DND-41 (cell line): ENCODE measurements around the gene MED10.

Source experiments
- ATAC-seq: fragments of 200-7000 bp; cut with Tn5 transposase; 3 replicates; pipeline ENCODE4 v1.9.1; 2021; ENCODE audit warnings: low read depth; ENCODE audit not compliant: insufficient read depth
- DNase-seq: peaks from one replicate; pipeline ENCODE4 v3.0.0-alpha.2; 2020
- H2AFZ ChIP-seq: 2 replicates; pipeline ENCODE4 v1.6.0; 2012; ENCODE audit warnings: low read depth, low read length
- H3K27ac ChIP-seq: 2 replicates; pipeline ENCODE4 v1.5.1; 2012; ENCODE audit warnings: low read length, inconsistent platforms
- H3K27me3 ChIP-seq: fragments of 200-600 bp; sonication (generic); 2 replicates; pipeline ENCODE4 v1.6.0; 2012; ENCODE audit warnings: low read length, mild to moderate bottlenecking, inconsistent platforms; ENCODE audit not compliant: insufficient read depth, poor library complexity
- H3K36me3 ChIP-seq: 2 replicates; pipeline ENCODE4 v1.5.1; 2012; ENCODE audit warnings: low read length, inconsistent platforms; ENCODE audit not compliant: insufficient read depth
- H3K4me1 ChIP-seq: 2 replicates; pipeline ENCODE4 v1.5.1; 2012; ENCODE audit warnings: mild to moderate bottlenecking, low read length; ENCODE audit not compliant: insufficient read depth
- H3K4me2 ChIP-seq: 2 replicates; pipeline ENCODE4 v1.6.0; 2012; ENCODE audit warnings: mild to moderate bottlenecking, moderate library complexity, low read length, inconsistent platforms; ENCODE audit not compliant: insufficient read depth
- H3K4me3 ChIP-seq, 2 experiments: fragments of 200-600 bp in 1 of 2; shearing (Covaris generic) in 1 of 2; 2 replicates each; pipeline ENCODE4 v1.5.1; 2012 to 2016; ENCODE audit warnings: inconsistent platforms in 2 of 2, low read length in 2 of 2, mild to moderate bottlenecking in 2 of 2, low read depth in 1 of 2, moderate library complexity in 1 of 2
- H3K79me2 ChIP-seq: 2 replicates; pipeline ENCODE4 v1.6.0; 2012; ENCODE audit warnings: low read length, inconsistent platforms; ENCODE audit not compliant: insufficient read depth
- H3K9ac ChIP-seq: 2 replicates; pipeline ENCODE4 v1.6.0; 2012; ENCODE audit warnings: low read depth, mild to moderate bottlenecking, inconsistent platforms, low read length, moderate library complexity
- H3K9me3 ChIP-seq: 2 replicates; pipeline ENCODE4 v1.5.1; 2012; ENCODE audit warnings: low read length, moderate library complexity, mild to moderate bottlenecking, inconsistent platforms; ENCODE audit not compliant: insufficient read depth, severe bottlenecking
- H4K20me1 ChIP-seq: 2 replicates; pipeline ENCODE4 v1.6.0; 2012; ENCODE audit warnings: low read length; ENCODE audit not compliant: insufficient read depth
- EZH2 ChIP-seq: IDR thresholded peaks from 3 replicates; pipeline ENCODE4 v1.6.1; 2012; ENCODE audit warnings: borderline replicate concordance, low read depth, mild to moderate bottlenecking, moderate library complexity, low read length, inconsistent platforms; ENCODE audit not compliant: severe bottlenecking
- TF ChIP-seq, protein P1 (sequence below): IDR thresholded peaks from 2 replicates; pipeline ENCODE4 v1.5.1; 2012; ENCODE audit warnings: borderline replicate concordance, low read length, moderate library complexity, mild to moderate bottlenecking; ENCODE audit not compliant: poor library complexity, severe bottlenecking; ENCODE audit errors: extremely low read depth

Gene MED10

DNA sequence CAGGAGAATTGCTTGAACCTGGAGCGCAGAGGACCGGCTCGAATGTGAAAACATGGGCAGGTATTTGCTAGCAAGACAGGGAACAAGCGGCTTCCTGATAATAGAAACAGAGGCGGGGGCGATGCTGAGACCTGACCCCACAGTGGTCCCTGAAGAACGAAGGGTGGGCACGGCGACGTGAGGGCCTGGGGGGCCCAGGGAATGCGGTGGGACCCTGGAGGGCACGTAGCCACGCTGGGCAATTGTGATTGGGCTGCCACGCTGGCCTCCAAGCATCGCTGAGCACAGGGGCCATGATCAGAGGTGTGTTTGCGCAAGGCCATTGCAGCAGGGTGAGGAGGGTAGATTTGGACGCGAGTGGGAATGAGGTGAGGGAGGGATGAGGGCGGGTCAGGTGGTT is 30.7 kb downstream of the MED10 start:
- Histone ChIP-seq H3K36me3 (no peaks in the 10 kb centered on the region), H3K4me1 (no peaks in the 10 kb centered on the region), H3K79me2 (no peaks in the 10 kb centered on the region), H3K4me3 (no peak overlapping the region), H2AFZ (no peak overlapping the region), H3K27me3 (no peaks in the 10 kb centered on the region), H3K9me3 (no peaks in the 10 kb centered on the region), H4K20me1 (no peaks in the 10 kb centered on the region), H3K9ac (no peak overlapping the region), H3K4me2 (no peak overlapping the region), H3K27ac (no peak overlapping the region)
- DNase-seq: no peak
- ATAC-seq: no peak
- TF ChIP-seq, protein P1, sequence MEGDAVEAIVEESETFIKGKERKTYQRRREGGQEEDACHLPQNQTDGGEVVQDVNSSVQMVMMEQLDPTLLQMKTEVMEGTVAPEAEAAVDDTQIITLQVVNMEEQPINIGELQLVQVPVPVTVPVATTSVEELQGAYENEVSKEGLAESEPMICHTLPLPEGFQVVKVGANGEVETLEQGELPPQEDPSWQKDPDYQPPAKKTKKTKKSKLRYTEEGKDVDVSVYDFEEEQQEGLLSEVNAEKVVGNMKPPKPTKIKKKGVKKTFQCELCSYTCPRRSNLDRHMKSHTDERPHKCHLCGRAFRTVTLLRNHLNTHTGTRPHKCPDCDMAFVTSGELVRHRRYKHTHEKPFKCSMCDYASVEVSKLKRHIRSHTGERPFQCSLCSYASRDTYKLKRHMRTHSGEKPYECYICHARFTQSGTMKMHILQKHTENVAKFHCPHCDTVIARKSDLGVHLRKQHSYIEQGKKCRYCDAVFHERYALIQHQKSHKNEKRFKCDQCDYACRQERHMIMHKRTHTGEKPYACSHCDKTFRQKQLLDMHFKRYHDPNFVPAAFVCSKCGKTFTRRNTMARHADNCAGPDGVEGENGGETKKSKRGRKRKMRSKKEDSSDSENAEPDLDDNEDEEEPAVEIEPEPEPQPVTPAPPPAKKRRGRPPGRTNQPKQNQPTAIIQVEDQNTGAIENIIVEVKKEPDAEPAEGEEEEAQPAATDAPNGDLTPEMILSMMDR: no peak
- TF ChIP-seq EZH2: no peak

DNA sequence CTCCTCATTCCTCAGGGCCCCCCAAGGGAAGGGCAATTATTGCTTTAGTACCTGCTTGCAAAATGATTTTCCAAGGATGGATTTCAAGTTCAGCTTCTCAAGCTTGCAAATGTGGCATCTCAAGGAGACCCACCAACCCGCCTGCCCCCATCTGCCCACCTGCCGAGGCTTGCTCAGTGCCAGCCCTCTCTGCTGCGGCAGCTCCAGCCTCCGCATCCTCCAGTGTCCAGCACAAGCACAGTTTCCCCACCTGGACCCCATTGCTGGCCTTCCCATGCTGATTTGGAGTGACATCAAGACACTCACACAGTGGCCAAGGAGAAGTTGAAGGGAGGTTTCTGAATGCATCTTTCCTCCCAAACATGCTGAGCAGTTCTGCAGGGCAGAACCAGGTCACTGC is 31.2 kb downstream of the MED10 start:
- Histone ChIP-seq H3K9me3 (no peaks in the 10 kb centered on the region), H3K9ac (no peak overlapping the region), H3K27me3 (no peaks in the 10 kb centered on the region), H3K36me3 (no peaks in the 10 kb centered on the region), H4K20me1 (no peaks in the 10 kb centered on the region), H3K4me3 (no peak overlapping the region), H3K4me1 (no peaks in the 10 kb centered on the region), H3K79me2 (no peaks in the 10 kb centered on the region), H3K4me2 (no peak overlapping the region), H2AFZ (no peak overlapping the region), H3K27ac (no peak overlapping the region)
- DNase-seq: no peak
- ATAC-seq: no peak
- TF ChIP-seq, protein P1: no peak
- no peak for TF ChIP-seq EZH2

GRCh38 chr5:6344593-6344989 is 33.8 kb downstream of the MED10 start:
- Histone ChIP-seq H3K4me1 (no peaks in the 10 kb centered on the region), H4K20me1 (no peaks in the 10 kb centered on the region), H2AFZ (no peak overlapping the region), H3K27me3 (no peaks in the 10 kb centered on the region), H3K27ac (no peak overlapping the region), H3K4me3 (no peak overlapping the region), H3K36me3 (no peaks in the 10 kb centered on the region), H3K9ac (no peak overlapping the region), H3K79me2 (no peaks in the 10 kb centered on the region), H3K9me3 (no peaks in the 10 kb centered on the region), H3K4me2 (no peak overlapping the region)
- ATAC-seq (no peak), DNase-seq (no peak)
- no peak for TF ChIP-seq EZH2
- TF ChIP-seq, protein P1: no peak

GRCh38 chr5:6343951-6344592 is 34.3 kb downstream of the MED10 start:
- no peaks in the 10 kb centered on the region for H4K20me1 ChIP-seq
- H2AFZ ChIP-seq: no peak overlapping the region
- H3K4me1 ChIP-seq: no peaks in the 10 kb centered on the region
- no peak overlapping the region for H3K4me3 ChIP-seq
- ATAC-seq (no peak), DNase-seq (no peak)
- H3K4me2 ChIP-seq: no peak overlapping the region
- no peaks in the 10 kb centered on the region for H3K36me3 ChIP-seq
- no peaks in the 10 kb centered on the region for H3K27me3 ChIP-seq
- H3K9ac ChIP-seq: no peak overlapping the region
- H3K27ac ChIP-seq: no peak overlapping the region
- no peaks in the 10 kb centered on the region for H3K9me3 ChIP-seq
- TF ChIP-seq, protein P1: no peak
- no peak for TF ChIP-seq EZH2
- no peaks in the 10 kb centered on the region for H3K79me2 ChIP-seq
